K562 (cell line): Measurements from ENCODE around the gene HDAC10. TPM values are rescaled to one million over a fixed set of nuclear protein-coding genes. Genes with fewer than 3 reads are reported as not detected.

ENCODE experiments used
- ATAC-seq: fragments of 200-7000 bp; cut with Tn5 transposase; 3 replicates; pipeline ENCODE4 v1.9.1; 2020; ENCODE audit warnings: moderate library complexity
- BruUV-seq: library from RNA; stranded (reverse); fragments of 400-500 nt; replicated peaks from 2 replicates; lab custom pipeline; 2021; lab: Mats Ljungman, UMichigan
- CTCF ChIA-PET: fragments of 300-600 bp; formaldehyde crosslinking; extraction: SDS; loops from one replicate; lab custom pipeline; 2021; ENCODE audit warnings: low intra/inter-chr PET ratio; lab: Yijun Ruan, JAX
- POLR2A ChIA-PET: fragments of 300-600, 350-650 bp; sonication (Branson Sonifier 250); formaldehyde crosslinking; extraction: SDS; loops from one replicate; lab custom pipeline; 2021; ENCODE audit warnings: antibody characterized with exemption, inconsistent platforms; lab: Yijun Ruan, JAX
- DNase-seq, 4 experiments: peaks; one replicate each; pipeline versions ENCODE4 v3.0.0 to v3.0.0-alpha.2; 2011 to 2018; ENCODE audit warnings: low spot score in 3 of 4, mixed read lengths in 3 of 4; ENCODE audit errors: extremely low read depth in 1 of 4
- FAIRE-seq: peaks from 2 replicates; lab custom pipeline; 2011; peaks lifted over from hg19 to GRCh38; lab: Jason Lieb, UNC
- H2AFZ ChIP-seq: 2 replicates; pipeline ENCODE4 v1.6.0; 2011; ENCODE audit warnings: low read depth, low read length, control low read depth, inconsistent platforms
- H3K27ac ChIP-seq: fragments of 200-600 bp; 3 replicates; pipeline ENCODE4 v1.8.0; 2011; ENCODE audit warnings: low read depth, mild to moderate bottlenecking, control low read depth, inconsistent platforms, low read length, moderate library complexity, mixed read lengths; ENCODE audit errors: extremely low read depth
- H3K27me3 ChIP-seq, 2 experiments: fragments of 300-600 bp in 1 of 2; 2 replicates in 1 of 2; 3 replicates in 1 of 2; pipeline versions ENCODE4 v1.6.0 to v1.8.0; 2011; ENCODE audit warnings: inconsistent platforms in 2 of 2, low read length in 2 of 2, mild to moderate bottlenecking in 1 of 2, mixed read lengths in 1 of 2, moderate library complexity in 1 of 2; ENCODE audit not compliant: control insufficient read depth in 2 of 2, insufficient read depth in 2 of 2
- H3K36me3 ChIP-seq: fragments of 300-600 bp; 3 replicates; pipeline ENCODE4 v1.8.0; 2011; ENCODE audit warnings: mild to moderate bottlenecking, low read length, inconsistent platforms; ENCODE audit not compliant: control insufficient read depth, insufficient read depth
- H3K4me1 ChIP-seq, 2 experiments: fragments of 200-600 bp in 1 of 2; replicated peaks in 1 of 2; 2 replicates in 1 of 2; 3 replicates in 1 of 2; pipeline versions ENCODE4 v1.5.1 to v1.8.0; 2011; ENCODE audit warnings: inconsistent platforms in 2 of 2, low read length in 2 of 2, mild to moderate bottlenecking in 1 of 2, mixed read lengths in 1 of 2, moderate library complexity in 1 of 2; ENCODE audit not compliant: control insufficient read depth in 2 of 2, insufficient read depth in 2 of 2
- H3K4me2 ChIP-seq: 2 replicates; pipeline ENCODE4 v1.6.1; 2011; ENCODE audit warnings: low read length, control low read depth, inconsistent platforms, mixed read lengths; ENCODE audit not compliant: insufficient read depth
- H3K4me3 ChIP-seq: fragments of 200-600 bp; sonication (generic), shearing (Covaris generic); 2 replicates; pipeline ENCODE4 v1.5.1; 2016; ENCODE audit warnings: control low read depth, inconsistent platforms
- H3K79me2 ChIP-seq: fragments of 200-600 bp; 3 replicates; pipeline ENCODE4 v1.8.0; 2011; ENCODE audit warnings: low read length, inconsistent platforms; ENCODE audit not compliant: control insufficient read depth, insufficient read depth
- H3K9ac ChIP-seq, 2 experiments: 2 replicates each; pipeline versions ENCODE4 v1.6.0 to v1.6.1; 2011; ENCODE audit warnings: low read depth in 2 of 2, low read length in 2 of 2, control low read depth in 1 of 2, inconsistent platforms in 1 of 2, mild to moderate bottlenecking in 1 of 2, mixed read lengths in 1 of 2; ENCODE audit not compliant: insufficient read depth in 1 of 2
- H3K9me1 ChIP-seq: one replicate; pipeline ENCODE4 v1.6.0; 2011; ENCODE audit warnings: inconsistent platforms, mild to moderate bottlenecking, low read length, moderate library complexity; ENCODE audit not compliant: control insufficient read depth, insufficient read depth
- H3K9me3 ChIP-seq: replicated peaks from 2 replicates; pipeline ENCODE4 v1.5.1; 2011; ENCODE audit warnings: low read depth, low read length, inconsistent platforms; ENCODE audit not compliant: control insufficient read depth, insufficient read depth
- H4K20me1 ChIP-seq: replicated peaks from 2 replicates; pipeline ENCODE4 v1.6.1; 2011; ENCODE audit warnings: low read length, inconsistent platforms, mixed read lengths; ENCODE audit not compliant: control insufficient read depth, insufficient read depth
- HDAC2 ChIP-seq: fragments of 450-650 bp; IDR thresholded peaks from 2 replicates; pipeline ENCODE4 v1.6.1; 2016; ENCODE audit warnings: mild to moderate bottlenecking
- PURB ChIP-seq: sonication (generic); formaldehyde crosslinking; IDR thresholded peaks from 2 replicates; pipeline ENCODE4 v1.9.0; 2021; ENCODE audit warnings: low read depth, mild to moderate bottlenecking, missing genetic modification reagents
- RNF2 ChIP-seq: sonication (generic); IDR thresholded peaks from 2 replicates; pipeline ENCODE4 v1.6.1; 2016
- TFAM ChIP-seq: fragments of 250-450 bp; sonication (Bioruptor Pico); conservative IDR thresholded peaks from 2 replicates; pipeline ENCODE4 v1.5.0; 2021; ENCODE audit warnings: mild to moderate bottlenecking, moderate library complexity
- TRIM28 ChIP-seq: fragments of 450-650 bp; IDR thresholded peaks from 2 replicates; pipeline ENCODE4 v1.6.1; 2017
- TSC22D4 ChIP-seq: fragments of 450-650 bp; IDR thresholded peaks from 2 replicates; pipeline ENCODE4 v1.6.1; 2016; ENCODE audit warnings: missing genetic modification characterization, missing biosample characterization, control low read depth
- ZNF12 ChIP-seq: sonication (generic); formaldehyde crosslinking; IDR thresholded peaks from 2 replicates; pipeline ENCODE4 v1.4.0; 2020; ENCODE audit warnings: mild to moderate bottlenecking, missing genetic modification reagents
- WGBS: fragments of 100-300 bp; shearing (Covaris generic); methylation state at CpG from one replicate; pipeline ENCODE4 v1.1.6; 2016; ENCODE audit warnings: low coverage, mixed read lengths; ENCODE audit not compliant: insufficient coverage; ENCODE audit errors: missing lambda C conversion rate; 5-methylcytosine and 5-hydroxymethylcytosine counted together
- in situ Hi-C: fragments of 300-500 bp; cut with MboI; formaldehyde crosslinking; loops from 4 replicates; pipeline ENCODE4 v1.15.0; 2018; ENCODE audit warnings: inconsistent platforms, mixed read lengths
- intact Hi-C: fragments of 100-400 bp; cut with micrococcal nuclease; formaldehyde crosslinking; loops from 2 replicates; pipeline ENCODE4 v1.14.2; 2022
- polyA plus RNA-seq, 8 experiments: library from polyadenylated mRNA; depleted of rRNA in 4 of 8; stranded (reverse) in 5 of 8; unstranded in 3 of 8; fragments of >200 nt; fragmentation: Nextera tagmentation in 2 of 8; fragmentation: Illumina TruSeq in 1 of 8; extraction: Ambion mirVana in 2 of 8; extraction: Trizol in 1 of 8; gene quantifications; 2 replicates each; pipeline versions ENCODE4 v1.2.1 to v1.2.3, GENCODE V29; 2011 to 2014; ENCODE audit warnings: inconsistent platforms in 1 of 8, missing spikeins in 1 of 8
- total RNA-seq, 7 experiments: library from RNA; depleted of rRNA in 6 of 7; stranded (reverse); fragments of >200 nt in 6 of 7; fragmentation: Illumina TruSeq in 2 of 7; extraction: Trizol in 2 of 7; gene quantifications; 2 replicates each; pipeline versions ENCODE4 v1.2.1 to v1.2.3, GENCODE V29; 2011 to 2021; ENCODE audit warnings: low replicate concordance in 1 of 7
- TF ChIP-seq, protein P1 (sequence below): fragments of 450-650 bp; formaldehyde crosslinking; IDR thresholded peaks from 2 replicates; pipeline ENCODE4 v1.4.0; 2020; ENCODE audit warnings: mild to moderate bottlenecking, moderate library complexity
- TF ChIP-seq, protein P2 (sequence below): sonication (generic); formaldehyde crosslinking; IDR thresholded peaks from 2 replicates; pipeline ENCODE4 v1.8.0; 2022; ENCODE audit warnings: missing genetic modification reagents, mild to moderate bottlenecking, moderate library complexity, borderline replicate concordance
- TF ChIP-seq, protein P3 (sequence below): fragments of 450-650 bp; formaldehyde crosslinking; conservative IDR thresholded peaks from 2 replicates; pipeline ENCODE4 v1.4.0; 2022; ENCODE audit warnings: mild to moderate bottlenecking, missing genetic modification characterization
- TF ChIP-seq, protein P4 (sequence below), 2 experiments: fragments of 200-800 bp in 1 of 2; sonication (Bioruptor generic) in 1 of 2; sonication (generic) in 1 of 2; formaldehyde crosslinking in 1 of 2; IDR thresholded peaks in 1 of 2; conservative IDR thresholded peaks in 1 of 2; 2 replicates each; pipeline versions ENCODE4 v1.5.0 to v1.6.1; 2016 to 2020; ENCODE audit warnings: missing compliant biosample characterization in 1 of 2, missing genetic modification characterization in 1 of 2, missing genetic modification reagents in 1 of 2
- TF ChIP-seq, protein P5 (sequence below): fragments of 250-450 bp; sonication (Bioruptor Pico); IDR thresholded peaks from 2 replicates; pipeline ENCODE4 v1.8.0; 2022; ENCODE audit warnings: inconsistent platforms, mild to moderate bottlenecking, moderate library complexity, borderline replicate concordance

HDAC10 gene
- total and polyA plus RNA-seq, 9 of the 15 experiments (the other 6 are each of a cell fraction or from before 2014, with no cell fraction given) = 0.10 to 44.2 (median 6.5) TPM

DNA sequence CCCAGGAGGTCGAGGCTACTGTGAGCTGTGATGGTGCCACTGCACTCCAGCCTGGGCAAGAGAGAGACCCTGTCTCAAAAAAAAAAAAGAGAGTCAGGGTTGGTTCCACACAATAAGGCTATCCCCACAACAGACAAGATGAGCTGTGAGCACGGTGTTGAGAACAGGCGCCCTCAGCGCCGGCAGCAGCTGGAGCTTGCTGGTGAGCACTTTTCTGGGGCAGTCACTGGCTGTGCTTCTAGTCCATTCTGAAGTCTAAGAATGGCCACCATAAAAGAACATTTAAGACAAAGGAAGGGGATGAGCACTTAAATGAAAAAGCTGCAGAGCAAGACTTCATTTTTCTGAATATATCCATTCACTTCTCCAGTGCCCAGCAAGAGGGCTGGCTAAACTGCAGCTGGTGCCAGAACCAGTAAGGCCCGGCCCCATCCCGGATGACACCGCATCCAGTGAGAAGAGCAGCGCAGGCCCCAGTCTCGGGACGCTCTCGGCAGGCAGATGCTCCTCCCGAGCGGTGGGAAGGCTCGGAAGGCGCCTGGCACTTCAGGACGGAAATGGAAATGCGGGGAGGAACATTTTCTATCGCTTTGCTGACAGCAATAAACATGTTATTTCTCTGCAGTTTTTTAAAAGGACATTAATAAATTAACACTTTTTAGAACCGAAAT is 18.4 kb downstream of the HDAC10 start (continued):
- TF ChIP-seq, protein P1, sequence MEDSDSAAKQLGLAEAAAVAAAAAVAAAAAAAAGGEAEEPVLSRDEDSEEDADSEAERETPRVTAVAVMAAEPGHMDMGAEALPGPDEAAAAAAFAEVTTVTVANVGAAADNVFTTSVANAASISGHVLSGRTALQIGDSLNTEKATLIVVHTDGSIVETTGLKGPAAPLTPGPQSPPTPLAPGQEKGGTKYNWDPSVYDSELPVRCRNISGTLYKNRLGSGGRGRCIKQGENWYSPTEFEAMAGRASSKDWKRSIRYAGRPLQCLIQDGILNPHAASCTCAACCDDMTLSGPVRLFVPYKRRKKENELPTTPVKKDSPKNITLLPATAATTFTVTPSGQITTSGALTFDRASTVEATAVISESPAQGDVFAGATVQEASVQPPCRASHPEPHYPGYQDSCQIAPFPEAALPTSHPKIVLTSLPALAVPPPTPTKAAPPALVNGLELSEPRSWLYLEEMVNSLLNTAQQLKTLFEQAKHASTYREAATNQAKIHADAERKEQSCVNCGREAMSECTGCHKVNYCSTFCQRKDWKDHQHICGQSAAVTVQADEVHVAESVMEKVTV (CRISPR knock-in tag) = no peak

DNA sequence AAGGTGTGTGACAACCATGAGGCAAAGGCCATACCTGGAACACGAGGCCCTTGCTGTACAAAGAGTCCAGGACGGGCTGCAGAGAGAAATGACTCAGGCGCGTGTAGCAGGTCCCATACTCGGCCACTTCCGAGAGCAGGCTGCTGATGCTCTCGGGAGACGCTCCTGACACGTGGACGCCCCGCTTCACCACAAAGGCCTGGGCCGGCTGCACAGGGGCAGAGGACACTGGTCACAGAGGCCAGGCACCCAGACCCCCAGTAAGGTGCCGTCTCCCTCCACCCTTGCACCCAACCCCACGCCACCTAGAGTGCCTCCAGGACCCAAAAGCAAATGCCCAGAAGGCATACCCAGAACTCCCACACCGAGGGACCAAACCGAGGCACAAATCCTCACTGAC is 21.7 kb downstream of the HDAC10 start:
- Histone ChIP-seq H3K36me3 (peaks cover 30% of the 10 kb centered on the region; the same call in 2 of the 3 replicates), H3K9me3 (no peaks in the 10 kb centered on the region), H3K4me2 (no peak overlapping the region), H3K27me3 (no peaks in the 10 kb centered on the region), H3K9ac (peak overlapping the region in 1 of 2 experiments; percentile 45; a peak in 1 of 4 replicates), H3K9me1 (no peaks in the 10 kb centered on the region), H3K4me3 (no peak overlapping the region), H3K4me1 (peaks cover 0 to 14% of the 10 kb centered on the region in 2 experiments; a peak in 2 of 5 replicates), H3K27ac (no peak overlapping the region), H4K20me1 (no peaks in the 10 kb centered on the region), H3K79me2 (no peaks in the 10 kb centered on the region; the same call in 2 of the 3 replicates), H2AFZ (no peak overlapping the region)
- POLR2A ChIA-PET = no interaction called here
- WGBS = 93% methylated on average over 2 of the region's 16 CpGs
- no TSS peak for BruUV-seq
- ATAC-seq (no peak), FAIRE-seq (no peak), DNase-seq (no peak)
- intact Hi-C loops (no loop called here), in situ Hi-C loops (no loop called here)
- TF ChIP-seq TRIM28 = no peak
- TF ChIP-seq, protein P2, sequence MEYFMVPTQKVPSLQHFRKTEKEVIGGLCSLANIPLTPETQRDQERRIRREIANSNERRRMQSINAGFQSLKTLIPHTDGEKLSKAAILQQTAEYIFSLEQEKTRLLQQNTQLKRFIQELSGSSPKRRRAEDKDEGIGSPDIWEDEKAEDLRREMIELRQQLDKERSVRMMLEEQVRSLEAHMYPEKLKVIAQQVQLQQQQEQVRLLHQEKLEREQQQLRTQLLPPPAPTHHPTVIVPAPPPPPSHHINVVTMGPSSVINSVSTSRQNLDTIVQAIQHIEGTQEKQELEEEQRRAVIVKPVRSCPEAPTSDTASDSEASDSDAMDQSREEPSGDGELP (CRISPR knock-in tag) = no peak
- TF ChIP-seq, protein P3, sequence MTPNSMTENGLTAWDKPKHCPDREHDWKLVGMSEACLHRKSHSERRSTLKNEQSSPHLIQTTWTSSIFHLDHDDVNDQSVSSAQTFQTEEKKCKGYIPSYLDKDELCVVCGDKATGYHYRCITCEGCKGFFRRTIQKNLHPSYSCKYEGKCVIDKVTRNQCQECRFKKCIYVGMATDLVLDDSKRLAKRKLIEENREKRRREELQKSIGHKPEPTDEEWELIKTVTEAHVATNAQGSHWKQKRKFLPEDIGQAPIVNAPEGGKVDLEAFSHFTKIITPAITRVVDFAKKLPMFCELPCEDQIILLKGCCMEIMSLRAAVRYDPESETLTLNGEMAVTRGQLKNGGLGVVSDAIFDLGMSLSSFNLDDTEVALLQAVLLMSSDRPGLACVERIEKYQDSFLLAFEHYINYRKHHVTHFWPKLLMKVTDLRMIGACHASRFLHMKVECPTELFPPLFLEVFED = no peak
- no peak for TF ChIP-seq PURB (CRISPR knock-in tag)
- no peak for TF ChIP-seq TSC22D4 (tag)
- no peak for TF ChIP-seq HDAC2
- TF ChIP-seq, protein P4, sequence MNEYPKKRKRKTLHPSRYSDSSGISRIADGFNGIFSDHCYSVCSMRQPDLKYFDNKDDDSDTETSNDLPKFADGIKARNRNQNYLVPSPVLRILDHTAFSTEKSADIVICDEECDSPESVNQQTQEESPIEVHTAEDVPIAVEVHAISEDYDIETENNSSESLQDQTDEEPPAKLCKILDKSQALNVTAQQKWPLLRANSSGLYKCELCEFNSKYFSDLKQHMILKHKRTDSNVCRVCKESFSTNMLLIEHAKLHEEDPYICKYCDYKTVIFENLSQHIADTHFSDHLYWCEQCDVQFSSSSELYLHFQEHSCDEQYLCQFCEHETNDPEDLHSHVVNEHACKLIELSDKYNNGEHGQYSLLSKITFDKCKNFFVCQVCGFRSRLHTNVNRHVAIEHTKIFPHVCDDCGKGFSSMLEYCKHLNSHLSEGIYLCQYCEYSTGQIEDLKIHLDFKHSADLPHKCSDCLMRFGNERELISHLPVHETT (CRISPR knock-in tag; conservative IDR thresholded peaks at IDR 0.05 in 1 of 2, IDR thresholded peaks at IDR 0.05 in 1 of 2) = no peak
- TF ChIP-seq TFAM = no peak
- TF ChIP-seq, protein P5, sequence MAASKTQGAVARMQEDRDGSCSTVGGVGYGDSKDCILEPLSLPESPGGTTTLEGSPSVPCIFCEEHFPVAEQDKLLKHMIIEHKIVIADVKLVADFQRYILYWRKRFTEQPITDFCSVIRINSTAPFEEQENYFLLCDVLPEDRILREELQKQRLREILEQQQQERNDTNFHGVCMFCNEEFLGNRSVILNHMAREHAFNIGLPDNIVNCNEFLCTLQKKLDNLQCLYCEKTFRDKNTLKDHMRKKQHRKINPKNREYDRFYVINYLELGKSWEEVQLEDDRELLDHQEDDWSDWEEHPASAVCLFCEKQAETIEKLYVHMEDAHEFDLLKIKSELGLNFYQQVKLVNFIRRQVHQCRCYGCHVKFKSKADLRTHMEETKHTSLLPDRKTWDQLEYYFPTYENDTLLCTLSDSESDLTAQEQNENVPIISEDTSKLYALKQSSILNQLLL (CRISPR knock-in tag) = no peak
- no peak for TF ChIP-seq ZNF12 (CRISPR knock-in tag)
- TF ChIP-seq RNF2 = no peak
- CTCF ChIA-PET = no interaction called here
